SK-N-MC (cell line): ENCODE measurements around the gene LYZL4.

Experiments
- EZH2 ChIP-seq: fragments of 200-600 bp; sonication (generic); IDR thresholded peaks from one replicate; pipeline ENCODE4 v1.6.1; 2017; ENCODE audit warnings: antibody characterized with exemption
- POLR2AphosphoS5 ChIP-seq: IDR thresholded peaks from 2 replicates; pipeline ENCODE4 v1.6.1; 2012; ENCODE audit warnings: mild to moderate bottlenecking, low read depth, low read length, borderline replicate concordance

DNA sequence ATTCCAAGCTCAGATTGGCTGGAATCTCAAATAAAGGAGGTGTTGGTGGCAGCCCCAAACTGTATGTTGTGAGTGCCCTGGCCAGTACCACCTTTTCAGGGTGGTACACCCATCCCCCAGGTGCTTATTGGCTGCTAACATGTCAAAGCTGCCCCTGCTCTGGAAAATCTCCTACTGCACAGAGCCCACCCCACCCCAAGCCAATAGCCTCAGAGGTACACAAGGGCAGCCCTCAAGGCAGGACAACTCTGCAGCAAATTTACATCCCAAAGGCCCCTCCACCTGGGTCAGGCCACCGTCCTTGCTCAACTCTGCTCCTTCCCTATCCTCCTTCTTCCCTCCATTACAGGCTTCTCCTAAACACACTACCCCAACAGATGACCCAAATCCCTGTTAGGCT is 37.1 kb upstream of the LYZL4 start:
- TF ChIP-seq POLR2AphosphoS5 (no peak), EZH2 (no peak)
